Liver (tissue), 3 donors: ENCODE data around the gene CADM2.

Experiments
- FOXA2 ChIP-seq: IDR thresholded peaks from 2 replicates; pipeline ENCODE4 v1.6.1; 2016; ENCODE audit warnings: antibody characterized with exemption
- GABPA ChIP-seq, 2 donors: IDR thresholded peaks in 1 of 2; conservative IDR thresholded peaks in 1 of 2; 2 replicates each; pipeline ENCODE4 v1.6.1; 2016; ENCODE audit warnings: antibody characterized with exemption in 2 of 2, mild to moderate bottlenecking in 1 of 2, moderate library complexity in 1 of 2
- JUND ChIP-seq, 2 donors: IDR thresholded peaks; 2 replicates each; pipeline ENCODE4 v1.6.1; 2016; ENCODE audit warnings: antibody characterized with exemption in 2 of 2
- RAD21 ChIP-seq, 2 donors: IDR thresholded peaks; 2 replicates each; pipeline ENCODE4 v1.6.1; 2016; ENCODE audit warnings: antibody characterized with exemption in 2 of 2, mild to moderate bottlenecking in 2 of 2
- RXRA ChIP-seq, 2 donors: IDR thresholded peaks; 2 replicates each; pipeline ENCODE4 v1.6.1; 2017 to 2018; ENCODE audit warnings: antibody characterized with exemption in 2 of 2, mild to moderate bottlenecking in 1 of 2
- SP1 ChIP-seq: IDR thresholded peaks from 2 replicates; pipeline ENCODE4 v1.6.1; 2018; ENCODE audit warnings: antibody characterized with exemption, mild to moderate bottlenecking
- TAF1 ChIP-seq: conservative IDR thresholded peaks from 2 replicates; pipeline ENCODE4 v1.6.1; 2016; ENCODE audit warnings: antibody characterized with exemption, mild to moderate bottlenecking
- YY1 ChIP-seq: IDR thresholded peaks from 2 replicates; pipeline ENCODE4 v1.6.1; 2016; ENCODE audit warnings: antibody characterized with exemption, mild to moderate bottlenecking
- TF ChIP-seq, protein P1 (sequence below): fragments of 150-350 bp; IDR thresholded peaks from 2 replicates; pipeline ENCODE4 v1.5.1; 2017; ENCODE audit warnings: improper control_type of control experiment, low read depth, low read length; ENCODE audit not compliant: missing input control
- TF ChIP-seq, protein P2 (sequence below): IDR thresholded peaks from 2 replicates; pipeline ENCODE4 v1.6.1; 2016; ENCODE audit warnings: antibody characterized with exemption
- TF ChIP-seq, protein P3 (sequence below): IDR thresholded peaks from 2 replicates; pipeline ENCODE4 v1.6.1; 2016; ENCODE audit warnings: antibody characterized with exemption
- donor health status: healthy.
- donor health status: healthy.

GRCh38 chr3:85567071-85567676 lies 608.4 kb downstream of the CADM2 start:
- TF ChIP-seq, protein P1, sequence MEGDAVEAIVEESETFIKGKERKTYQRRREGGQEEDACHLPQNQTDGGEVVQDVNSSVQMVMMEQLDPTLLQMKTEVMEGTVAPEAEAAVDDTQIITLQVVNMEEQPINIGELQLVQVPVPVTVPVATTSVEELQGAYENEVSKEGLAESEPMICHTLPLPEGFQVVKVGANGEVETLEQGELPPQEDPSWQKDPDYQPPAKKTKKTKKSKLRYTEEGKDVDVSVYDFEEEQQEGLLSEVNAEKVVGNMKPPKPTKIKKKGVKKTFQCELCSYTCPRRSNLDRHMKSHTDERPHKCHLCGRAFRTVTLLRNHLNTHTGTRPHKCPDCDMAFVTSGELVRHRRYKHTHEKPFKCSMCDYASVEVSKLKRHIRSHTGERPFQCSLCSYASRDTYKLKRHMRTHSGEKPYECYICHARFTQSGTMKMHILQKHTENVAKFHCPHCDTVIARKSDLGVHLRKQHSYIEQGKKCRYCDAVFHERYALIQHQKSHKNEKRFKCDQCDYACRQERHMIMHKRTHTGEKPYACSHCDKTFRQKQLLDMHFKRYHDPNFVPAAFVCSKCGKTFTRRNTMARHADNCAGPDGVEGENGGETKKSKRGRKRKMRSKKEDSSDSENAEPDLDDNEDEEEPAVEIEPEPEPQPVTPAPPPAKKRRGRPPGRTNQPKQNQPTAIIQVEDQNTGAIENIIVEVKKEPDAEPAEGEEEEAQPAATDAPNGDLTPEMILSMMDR, result peak; percentile 45
- TF ChIP-seq GABPA (IDR thresholded peaks at IDR 0.05 in 1 of 2, conservative IDR thresholded peaks at IDR 0.05 in 1 of 2) (no peak), RAD21 (IDR thresholded peaks at IDR 0.05) (peak; percentile 63 to 72), RXRA (IDR thresholded peaks at IDR 0.05) (no peak), SP1 (no peak), JUND (IDR thresholded peaks at IDR 0.05) (no peak), FOXA2 (no peak), YY1 (no peak), TAF1 (no peak)
- TF ChIP-seq, protein P2, sequence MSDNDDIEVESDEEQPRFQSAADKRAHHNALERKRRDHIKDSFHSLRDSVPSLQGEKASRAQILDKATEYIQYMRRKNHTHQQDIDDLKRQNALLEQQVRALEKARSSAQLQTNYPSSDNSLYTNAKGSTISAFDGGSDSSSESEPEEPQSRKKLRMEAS, result no peak
- TF ChIP-seq, protein P3, sequence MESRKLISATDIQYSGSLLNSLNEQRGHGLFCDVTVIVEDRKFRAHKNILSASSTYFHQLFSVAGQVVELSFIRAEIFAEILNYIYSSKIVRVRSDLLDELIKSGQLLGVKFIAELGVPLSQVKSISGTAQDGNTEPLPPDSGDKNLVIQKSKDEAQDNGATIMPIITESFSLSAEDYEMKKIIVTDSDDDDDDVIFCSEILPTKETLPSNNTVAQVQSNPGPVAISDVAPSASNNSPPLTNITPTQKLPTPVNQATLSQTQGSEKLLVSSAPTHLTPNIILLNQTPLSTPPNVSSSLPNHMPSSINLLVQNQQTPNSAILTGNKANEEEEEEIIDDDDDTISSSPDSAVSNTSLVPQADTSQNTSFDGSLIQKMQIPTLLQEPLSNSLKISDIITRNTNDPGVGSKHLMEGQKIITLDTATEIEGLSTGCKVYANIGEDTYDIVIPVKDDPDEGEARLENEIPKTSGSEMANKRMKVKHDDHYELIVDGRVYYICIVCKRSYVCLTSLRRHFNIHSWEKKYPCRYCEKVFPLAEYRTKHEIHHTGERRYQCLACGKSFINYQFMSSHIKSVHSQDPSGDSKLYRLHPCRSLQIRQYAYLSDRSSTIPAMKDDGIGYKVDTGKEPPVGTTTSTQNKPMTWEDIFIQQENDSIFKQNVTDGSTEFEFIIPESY, result no peak
